ENCODE data around the gene CLSTN1. TPM values are rescaled to one million over a fixed set of nuclear protein-coding genes. Genes with fewer than 3 reads are reported as not detected.

Gene CLSTN1
- total RNA-seq, 1 experiment from 2014 or later, result 100 TPM

GRCh38 chr1:9684801-9685200, 139.0 kb downstream of the CLSTN1 start:
- Histone ChIP-seq H3K9ac (ENCODE audit: extremely low read depth, insufficient read length, low read length) (no peak overlapping the region), H3K18ac (ENCODE audit: insufficient read length, low read depth, low read length) (no peak overlapping the region), H3T11ph (ENCODE audit: low read length) (no peak overlapping the region), H3K4me2 (ENCODE audit: insufficient read depth, insufficient read length, low read length) (no peak overlapping the region), H3K23me2 (ENCODE audit: insufficient read length, low read depth, low read length, poor library complexity, severe bottlenecking) (peaks cover 23% of the 10 kb centered on the region), H4K91ac (ENCODE audit: insufficient read length, low read depth, low read length) (no peak overlapping the region), H2BK12ac (ENCODE audit: insufficient read length, low read depth, low read length) (no peak overlapping the region), H2AFZ (ENCODE audit: low read length) (no peak overlapping the region), H2BK20ac (ENCODE audit: low read depth, low read length, poor library complexity, severe bottlenecking) (no peak overlapping the region), H3K27me3 (ENCODE audit: insufficient read depth, low read length) (peaks cover 9% of the 10 kb centered on the region; the same call in 1 of the 2 replicates), H2AK5ac (ENCODE audit: insufficient read length, low read length) (no peak overlapping the region), H3K56ac (ENCODE audit: insufficient read length, low read depth, low read length) (no peak overlapping the region), H2BK120ac (ENCODE audit: low read depth, low read length, poor library complexity, severe bottlenecking) (no peak overlapping the region), H3K9me3 (ENCODE audit: control insufficient read depth, low read depth, low read length) (no peaks in the 10 kb centered on the region), H3K79me1 (ENCODE audit: insufficient read depth, low read depth, low read length, poor library complexity, severe bottlenecking) (no peaks in the 10 kb centered on the region), H4K5ac (ENCODE audit: insufficient read length, low read depth, low read length) (no peak overlapping the region), H3K79me2 (ENCODE audit: insufficient read depth, low read length) (no peaks in the 10 kb centered on the region), H4K8ac (replicated peaks; ENCODE audit: insufficient read length, low read depth, low read length) (no peak overlapping the region), H3K27ac (ENCODE audit: insufficient read length, low read depth, low read length) (no peak overlapping the region), H4K20me1 (ENCODE audit: control insufficient read depth, insufficient read depth, insufficient read length) (no peaks in the 10 kb centered on the region), H2BK5ac (ENCODE audit: insufficient read length, low read length) (no peak overlapping the region), H3K4me1 (ENCODE audit: insufficient read depth, low read length) (no peaks in the 10 kb centered on the region), H3K23ac (ENCODE audit: insufficient read length, low read depth, low read length) (no peak overlapping the region), H2BK15ac (ENCODE audit: low read depth, low read length) (no peak overlapping the region), H3K4ac (ENCODE audit: low read depth, low read length) (no peak overlapping the region), H3K14ac (ENCODE audit: insufficient read depth, low read length) (no peak overlapping the region)
- no peak for DNase-seq
- no CpG with 5 or more reads among the region's 1 CpG for WGBS (ENCODE audit: extremely low coverage, insufficient read length, low lambda C conversion rate)
- Mint-ChIP-seq H3K36me3 (ENCODE audit: insufficient read depth in 1 of 3, low read depth in 3 of 3) (peaks cover 0 to 6% (median 5%) of the 10 kb centered on the region in 3 experiments; a peak in 3 of 7 replicates), H3K27me3 (ENCODE audit: low read depth) (peaks cover 17% of the 10 kb centered on the region), H3K9me3 (no peaks in the 10 kb centered on the region), H3K4me3 (no peak overlapping the region), H3K4me1 (peaks cover 9 to 23% of the 10 kb centered on the region in 2 experiments), H3K27ac (no peak overlapping the region)
- no peak for TF ChIP-seq CTCF (conservative IDR thresholded peaks at IDR 0.05)
